GM19463 (cell line): ENCODE results near the gene COX4I1.

ENCODE experiments used
- ATAC-seq: cut with Tn5 transposase; IDR thresholded peaks from one replicate; pipeline ENCODE4 v1.9.1; 2021; ENCODE audit warnings: mild to moderate bottlenecking, moderate library complexity; ENCODE audit not compliant: unreplicated experiment

The COX4I1 gene

GRCh38 chr16:85799497-85800320 is at the start of gene COX4I1, which contains the start of gene EMC8:
Gene COX4I1 (plus strand): TSS chr16:85799695. CDS start chr16:85801206, 1,511 bp downstream.
Gene EMC8 (minus strand): TSS chr16:85799544. CDS start chr16:85799295, 249 bp downstream.
- ATAC-seq: peak; percentile 92

- ATAC-seq: no peak
Observed at GRCh38 chr16:85749771-85750145, 49.7 kb upstream of the COX4I1 start.

- no peak for ATAC-seq
Observed at GRCh38 chr16:85750146-85750826, 49.2 kb upstream of the COX4I1 start.

GRCh38 chr16:85750827-85751697 is 48.4 kb upstream of the COX4I1 start, which contains the start of gene C16orf74:
Gene C16orf74 (minus strand): TSS chr16:85751096. CDS start chr16:85735217, 15,879 bp downstream.
- ATAC-seq: peak; percentile 57

- ATAC-seq: no peak
Observed at GRCh38 chr16:85751698-85752501, 47.6 kb upstream of the COX4I1 start.

- ATAC-seq: no peak
Observed at GRCh38 chr16:85752511-85753420, 46.7 kb upstream of the COX4I1 start.

GRCh38 chr16:85753559-85753958 is 45.9 kb upstream of the COX4I1 start:
- ATAC-seq: no peak

GRCh38 chr16:85753976-85754375 is 45.5 kb upstream of the COX4I1 start:
- ATAC-seq: no peak

- no peak for ATAC-seq
Observed at GRCh38 chr16:85754413-85754812, 45.1 kb upstream of the COX4I1 start.

- ATAC-seq: peak; percentile 56
Observed at GRCh38 chr16:85755929-85756768, 43.3 kb upstream of the COX4I1 start.

GRCh38 chr16:85757341-85757822 is 42.1 kb upstream of the COX4I1 start:
- ATAC-seq: no peak

- ATAC-seq: no peak
Observed at GRCh38 chr16:85759136-85759535, 40.4 kb upstream of the COX4I1 start.

- no peak for ATAC-seq
Observed at GRCh38 chr16:85759631-85760419, 39.7 kb upstream of the COX4I1 start.

GRCh38 chr16:85761861-85762260 is 37.6 kb upstream of the COX4I1 start:
- no peak for ATAC-seq

GRCh38 chr16:85762970-85763369 is 36.5 kb upstream of the COX4I1 start:
- ATAC-seq: no peak

GRCh38 chr16:85763616-85764015 is 35.9 kb upstream of the COX4I1 start:
- no peak for ATAC-seq

GRCh38 chr16:85765211-85765610 is 34.3 kb upstream of the COX4I1 start:
- no peak for ATAC-seq
